Fibroblast of lung (primary cell): ENCODE results near the gene KRTAP4-4.
"Not testable (repeated sequence)": the region's sequence is repeated elsewhere in the genome, so short reads cannot be mapped to it uniquely, and the experiment has no call there.

Experiments used
- EZH2 ChIP-seq: IDR thresholded peaks from 2 replicates; pipeline ENCODE4 v1.5.1; 2012; ENCODE audit warnings: low read length, control low read depth, mild to moderate bottlenecking; ENCODE audit errors: missing control alignments
- TF ChIP-seq, protein P1 (sequence below), 2 donors: IDR thresholded peaks in 1 of 2; conservative IDR thresholded peaks in 1 of 2; 1 replicate in 1 of 2; 2 replicates in 1 of 2; pipeline ENCODE4 v1.5.1; 2011 to 2012; ENCODE audit warnings: low read length in 2 of 2, control low read depth in 1 of 2, inconsistent platforms in 1 of 2, low read depth in 1 of 2, mild to moderate bottlenecking in 1 of 2

GRCh38 chr17:41123292-41123990 lies 37.1 kb downstream of the KRTAP4-4 start:
- TF ChIP-seq, protein P1, sequence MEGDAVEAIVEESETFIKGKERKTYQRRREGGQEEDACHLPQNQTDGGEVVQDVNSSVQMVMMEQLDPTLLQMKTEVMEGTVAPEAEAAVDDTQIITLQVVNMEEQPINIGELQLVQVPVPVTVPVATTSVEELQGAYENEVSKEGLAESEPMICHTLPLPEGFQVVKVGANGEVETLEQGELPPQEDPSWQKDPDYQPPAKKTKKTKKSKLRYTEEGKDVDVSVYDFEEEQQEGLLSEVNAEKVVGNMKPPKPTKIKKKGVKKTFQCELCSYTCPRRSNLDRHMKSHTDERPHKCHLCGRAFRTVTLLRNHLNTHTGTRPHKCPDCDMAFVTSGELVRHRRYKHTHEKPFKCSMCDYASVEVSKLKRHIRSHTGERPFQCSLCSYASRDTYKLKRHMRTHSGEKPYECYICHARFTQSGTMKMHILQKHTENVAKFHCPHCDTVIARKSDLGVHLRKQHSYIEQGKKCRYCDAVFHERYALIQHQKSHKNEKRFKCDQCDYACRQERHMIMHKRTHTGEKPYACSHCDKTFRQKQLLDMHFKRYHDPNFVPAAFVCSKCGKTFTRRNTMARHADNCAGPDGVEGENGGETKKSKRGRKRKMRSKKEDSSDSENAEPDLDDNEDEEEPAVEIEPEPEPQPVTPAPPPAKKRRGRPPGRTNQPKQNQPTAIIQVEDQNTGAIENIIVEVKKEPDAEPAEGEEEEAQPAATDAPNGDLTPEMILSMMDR (conservative IDR thresholded peaks at IDR 0.05 in 1 of 2, IDR thresholded peaks at IDR 0.05 in 1 of 2; ENCODE audit: low read depth in 1 of 2, low read length in 2 of 2) = not testable (repeated sequence)
- not testable (repeated sequence) for TF ChIP-seq EZH2
